Measurements from ENCODE around the gene IFFO2. TPM values are rescaled to one million over a fixed set of nuclear protein-coding genes. Genes with fewer than 3 reads are reported as not detected.
A peak's percentile ranks its signal among the peaks of the same experiment; 100 is the strongest.

IFFO2 gene
- total RNA-seq, 1 donor from 2014 or later, result 39.6 TPM

DNA sequence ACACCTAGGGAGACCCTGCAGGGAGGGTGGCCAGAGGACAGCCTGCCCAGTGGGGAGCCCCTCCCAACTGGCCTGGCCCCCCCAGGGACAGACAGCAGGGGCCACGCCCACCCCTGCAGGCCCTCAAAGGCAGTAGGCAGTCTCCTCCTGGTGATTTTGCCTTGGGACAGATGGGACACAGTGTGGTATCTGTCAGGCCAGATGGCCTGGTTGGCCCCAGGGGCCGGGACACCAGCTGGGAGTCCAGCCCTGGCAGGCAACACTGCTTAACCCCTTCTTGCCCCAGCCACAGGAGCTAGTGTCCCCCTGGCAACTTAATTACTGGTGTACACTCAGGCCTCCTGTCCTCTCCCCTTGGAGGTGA is 17.8 kb downstream of the IFFO2 start:
- DNase-seq (ENCODE audit: low read depth), result no peak
- Histone ChIP-seq H3K27ac (ENCODE audit: low read depth, low read length) (no peak overlapping the region), H3K36me3 (ENCODE audit: insufficient read depth, low read length) (peaks cover 2% of the 10 kb centered on the region), H4K20me1 (ENCODE audit: insufficient read depth, low read length) (peaks cover 91% of the 10 kb centered on the region), H2AFZ (ENCODE audit: low read depth, low read length) (no peak overlapping the region), H3K9ac (ENCODE audit: low read length) (peak overlapping the region; percentile 2), H3K4me1 (ENCODE audit: insufficient read depth, low read length) (peaks cover 38% of the 10 kb centered on the region), H3K4me2 (ENCODE audit: low read length) (no peak overlapping the region), H3K9me3 (ENCODE audit: insufficient read depth, low read depth, low read length) (no peaks in the 10 kb centered on the region), H3K27me3 (ENCODE audit: insufficient read depth, low read length) (no peaks in the 10 kb centered on the region), H3K4me3 (ENCODE audit: insufficient read depth, low read depth, low read length) (no peak overlapping the region), H3K79me2 (ENCODE audit: insufficient read depth, low read length) (peaks cover 100% of the 10 kb centered on the region)
- FAIRE-seq, result no peak
- Mint-ChIP-seq H3K36me3 (ENCODE audit: low read depth, unreplicated experiment) (peaks cover 4% of the 10 kb centered on the region), H3K9me3 (ENCODE audit: unreplicated experiment) (no peaks in the 10 kb centered on the region), H3K27ac (ENCODE audit: unreplicated experiment) (no peak overlapping the region), H3K4me3 (ENCODE audit: unreplicated experiment) (no peak overlapping the region), H3K27me3 (ENCODE audit: low read depth, unreplicated experiment) (no peaks in the 10 kb centered on the region), H3K4me1 (ENCODE audit: low read depth, unreplicated experiment) (peaks cover 33% of the 10 kb centered on the region)
- no peak for TF ChIP-seq CTCF (IDR thresholded peaks at IDR 0.05; ENCODE audit: insufficient read depth, low read depth, low read length)
- TF ChIP-seq EZH2 (IDR thresholded peaks at IDR 0.05; ENCODE audit: insufficient read depth, low read length), result no peak

DNA sequence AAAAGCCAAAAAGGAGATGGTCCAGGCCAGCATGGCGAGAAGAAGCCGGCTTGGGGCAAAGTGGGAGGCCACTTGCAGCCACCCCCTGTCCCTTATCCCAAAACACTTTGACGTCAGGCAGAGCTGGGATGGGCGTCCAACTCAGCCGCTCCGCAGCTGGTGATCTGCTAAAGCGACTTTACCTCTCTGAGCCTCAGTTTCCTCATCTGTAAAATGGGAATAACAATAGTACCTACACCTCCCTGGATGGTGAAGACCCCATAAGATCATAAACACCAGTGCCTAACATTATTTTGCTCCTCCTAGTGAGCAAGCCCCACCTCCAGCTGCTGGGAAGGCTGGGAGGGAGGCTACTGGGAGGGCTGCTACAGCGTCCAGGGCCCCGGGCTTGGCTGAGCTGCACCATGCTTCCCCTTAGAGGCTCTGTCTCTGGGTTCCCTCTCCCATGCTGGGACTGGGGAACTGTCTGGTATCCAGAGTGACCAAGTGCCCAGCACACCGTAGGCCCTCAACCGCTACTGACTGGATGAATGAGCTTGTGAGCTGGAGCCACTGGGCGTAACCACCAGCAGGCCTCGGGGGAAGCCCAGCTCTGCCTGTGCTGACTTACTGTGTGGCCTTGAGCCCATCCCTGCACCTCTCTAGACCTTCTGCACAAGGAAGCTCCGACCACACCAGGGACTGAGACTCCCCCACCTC is 18.3 kb downstream of the IFFO2 start:
- Histone ChIP-seq H3K9me3 (ENCODE audit: insufficient read depth, low read depth, low read length) (no peaks in the 10 kb centered on the region), H3K27me3 (ENCODE audit: insufficient read depth, low read length) (no peaks in the 10 kb centered on the region), H3K36me3 (ENCODE audit: insufficient read depth, low read length) (no peaks in the 10 kb centered on the region), H3K4me2 (ENCODE audit: low read length) (no peak overlapping the region), H2AFZ (ENCODE audit: low read depth, low read length) (no peak overlapping the region), H3K4me1 (ENCODE audit: insufficient read depth, low read length) (peaks cover 38% of the 10 kb centered on the region), H4K20me1 (ENCODE audit: insufficient read depth, low read length) (peaks cover 88% of the 10 kb centered on the region), H3K27ac (ENCODE audit: low read depth, low read length) (no peak overlapping the region), H3K79me2 (ENCODE audit: insufficient read depth, low read length) (peaks cover 100% of the 10 kb centered on the region), H3K4me3 (ENCODE audit: insufficient read depth, low read depth, low read length) (no peak overlapping the region), H3K9ac (ENCODE audit: low read length) (no peak overlapping the region)
- Mint-ChIP-seq H3K4me3 (ENCODE audit: unreplicated experiment) (no peak overlapping the region), H3K9me3 (ENCODE audit: unreplicated experiment) (no peaks in the 10 kb centered on the region), H3K4me1 (ENCODE audit: low read depth, unreplicated experiment) (peaks cover 33% of the 10 kb centered on the region), H3K36me3 (ENCODE audit: low read depth, unreplicated experiment) (peaks cover 2% of the 10 kb centered on the region), H3K27ac (ENCODE audit: unreplicated experiment) (no peak overlapping the region), H3K27me3 (ENCODE audit: low read depth, unreplicated experiment) (no peaks in the 10 kb centered on the region)
- TF ChIP-seq EZH2 (IDR thresholded peaks at IDR 0.05; ENCODE audit: insufficient read depth, low read length) (no peak), CTCF (IDR thresholded peaks at IDR 0.05; ENCODE audit: insufficient read depth, low read depth, low read length) (no peak)
- no peak for FAIRE-seq
- DNase-seq (ENCODE audit: low read depth), result no peak

DNA sequence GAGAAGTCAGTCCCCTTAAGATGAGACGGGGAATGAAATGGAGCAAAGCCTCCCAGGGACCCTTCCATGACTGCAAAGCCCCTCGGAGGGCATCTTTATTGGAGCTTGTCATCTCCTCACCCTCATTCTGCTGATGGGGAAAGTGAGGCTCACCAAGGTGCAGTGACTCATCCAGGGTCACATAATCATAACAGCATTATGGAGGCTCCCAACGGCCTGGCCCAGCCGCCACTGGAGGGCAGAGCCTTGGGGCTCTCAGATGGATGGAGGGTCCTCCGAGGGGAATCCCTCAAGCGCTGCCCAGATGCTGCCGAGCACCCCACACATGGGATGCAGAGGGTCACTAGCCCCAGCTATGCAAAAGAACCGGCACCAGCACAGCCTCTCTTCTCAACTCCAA is 18.9 kb downstream of the IFFO2 start:
- peaks cover 93% of the 10 kb centered on the region for H4K20me1 ChIP-seq (ENCODE audit: insufficient read depth, low read length)
- FAIRE-seq (no peak), DNase-seq (ENCODE audit: low read depth) (no peak)
- no peaks in the 10 kb centered on the region for H3K9me3 ChIP-seq (ENCODE audit: insufficient read depth, low read depth, low read length)
- H3K27me3 Mint-ChIP-seq (ENCODE audit: low read depth, unreplicated experiment), result no peaks in the 10 kb centered on the region
- H3K4me2 ChIP-seq (ENCODE audit: low read length), result no peak overlapping the region
- no peak overlapping the region for H3K4me3 ChIP-seq (ENCODE audit: insufficient read depth, low read depth, low read length)
- no peak overlapping the region for H3K9ac ChIP-seq (ENCODE audit: low read length)
- TF ChIP-seq CTCF (IDR thresholded peaks at IDR 0.05; ENCODE audit: insufficient read depth, low read depth, low read length) (no peak), EZH2 (IDR thresholded peaks at IDR 0.05; ENCODE audit: insufficient read depth, low read length) (no peak)
- H3K27ac Mint-ChIP-seq (ENCODE audit: unreplicated experiment), result no peak overlapping the region
- no peaks in the 10 kb centered on the region for H3K9me3 Mint-ChIP-seq (ENCODE audit: unreplicated experiment)
- H3K79me2 ChIP-seq (ENCODE audit: insufficient read depth, low read length), result peaks cover 100% of the 10 kb centered on the region
- H2AFZ ChIP-seq (ENCODE audit: low read depth, low read length), result no peak overlapping the region
- no peaks in the 10 kb centered on the region for H3K36me3 ChIP-seq (ENCODE audit: insufficient read depth, low read length)
- no peak overlapping the region for H3K27ac ChIP-seq (ENCODE audit: low read depth, low read length)
- peaks cover 33% of the 10 kb centered on the region for H3K4me1 Mint-ChIP-seq (ENCODE audit: low read depth, unreplicated experiment)
- peaks cover 4% of the 10 kb centered on the region for H3K36me3 Mint-ChIP-seq (ENCODE audit: low read depth, unreplicated experiment)
- H3K27me3 ChIP-seq (ENCODE audit: insufficient read depth, low read length), result no peaks in the 10 kb centered on the region
- H3K4me1 ChIP-seq (ENCODE audit: insufficient read depth, low read length), result peaks cover 45% of the 10 kb centered on the region
- H3K4me3 Mint-ChIP-seq (ENCODE audit: unreplicated experiment), result no peak overlapping the region

Measured in astrocyte (in vitro differentiated cells and primary cell).